HG03521 (cell line): ENCODE data around the gene HS6ST3.

Experiments used
- ATAC-seq: cut with Tn5 transposase; IDR thresholded peaks from one replicate; pipeline ENCODE4 v1.9.1; 2021; ENCODE audit warnings: mild to moderate bottlenecking, moderate library complexity; ENCODE audit not compliant: unreplicated experiment

The HS6ST3 gene

GRCh38 chr13:96690998-96691397 lies 601.1 kb downstream of the HS6ST3 start:
- ATAC-seq: no peak

GRCh38 chr13:96696389-96696900 lies 606.5 kb downstream of the HS6ST3 start:
- ATAC-seq: no peak

GRCh38 chr13:96700657-96701056 lies 610.8 kb downstream of the HS6ST3 start:
- ATAC-seq: no peak

- ATAC-seq: no peak
These were observed 617.2 kb downstream of the HS6ST3 start for GRCh38 chr13:96707146-96707545.

- ATAC-seq: no peak
These were observed 620.4 kb downstream of the HS6ST3 start for GRCh38 chr13:96710166-96710862.

GRCh38 chr13:96720446-96720845 lies 630.5 kb downstream of the HS6ST3 start:
- no peak for ATAC-seq

GRCh38 chr13:96726651-96727050 lies 636.7 kb downstream of the HS6ST3 start:
- ATAC-seq: no peak

GRCh38 chr13:96728463-96728862 lies 638.6 kb downstream of the HS6ST3 start:
- no peak for ATAC-seq

GRCh38 chr13:96730676-96731075 lies 640.8 kb downstream of the HS6ST3 start:
- ATAC-seq: no peak

GRCh38 chr13:96734499-96734898 lies 644.6 kb downstream of the HS6ST3 start:
- ATAC-seq: no peak

- ATAC-seq: no peak
These were observed 651.9 kb downstream of the HS6ST3 start for GRCh38 chr13:96741779-96742178.

GRCh38 chr13:96743296-96744089 lies 653.6 kb downstream of the HS6ST3 start:
- no peak for ATAC-seq

GRCh38 chr13:96744367-96745331 lies 654.7 kb downstream of the HS6ST3 start:
- ATAC-seq: no peak

GRCh38 chr13:96746886-96747285 lies 657.0 kb downstream of the HS6ST3 start:
- ATAC-seq: no peak

GRCh38 chr13:96749825-96750224 lies 659.9 kb downstream of the HS6ST3 start:
- no peak for ATAC-seq

GRCh38 chr13:96751089-96751488 lies 661.2 kb downstream of the HS6ST3 start:
- no peak for ATAC-seq

GRCh38 chr13:96762876-96763275 lies 673.0 kb downstream of the HS6ST3 start:
- no peak for ATAC-seq

GRCh38 chr13:96766306-96766705 lies 676.4 kb downstream of the HS6ST3 start:
- no peak for ATAC-seq

- ATAC-seq: no peak
These were observed 678.6 kb downstream of the HS6ST3 start for GRCh38 chr13:96768524-96768923.

GRCh38 chr13:96769874-96770273 lies 680.0 kb downstream of the HS6ST3 start:
- no peak for ATAC-seq
